GM12873 (cell line): Measurements from ENCODE around the gene CR2.

Experiments used
- TF ChIP-seq, protein P1 (sequence below): IDR thresholded peaks from 2 replicates; pipeline ENCODE4 v1.5.1; 2012; ENCODE audit warnings: low read depth, mild to moderate bottlenecking, moderate library complexity, low read length, control low read depth; ENCODE audit not compliant: insufficient read depth; ENCODE audit errors: missing control alignments

The CR2 gene

DNA sequence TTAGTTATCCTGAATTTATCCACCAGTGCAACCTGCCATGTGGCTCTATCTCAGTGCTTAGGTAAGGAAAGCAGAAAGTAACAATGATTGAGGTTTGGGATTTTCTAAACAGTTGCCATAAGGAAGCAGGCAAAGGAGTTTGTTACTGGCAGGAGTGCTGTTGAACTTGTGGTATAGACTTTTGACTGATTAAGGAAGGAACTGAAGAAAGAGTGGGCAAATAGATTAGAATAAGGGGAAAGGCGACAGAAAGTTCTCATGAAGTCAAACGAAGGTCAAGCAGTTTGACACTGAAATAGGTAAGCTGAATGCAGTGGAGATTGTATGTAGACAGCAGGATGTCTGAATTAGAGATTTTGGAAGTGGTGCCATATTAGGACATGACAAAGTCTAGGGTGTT lies 24.2 kb upstream of the CR2 start:
- TF ChIP-seq, protein P1, sequence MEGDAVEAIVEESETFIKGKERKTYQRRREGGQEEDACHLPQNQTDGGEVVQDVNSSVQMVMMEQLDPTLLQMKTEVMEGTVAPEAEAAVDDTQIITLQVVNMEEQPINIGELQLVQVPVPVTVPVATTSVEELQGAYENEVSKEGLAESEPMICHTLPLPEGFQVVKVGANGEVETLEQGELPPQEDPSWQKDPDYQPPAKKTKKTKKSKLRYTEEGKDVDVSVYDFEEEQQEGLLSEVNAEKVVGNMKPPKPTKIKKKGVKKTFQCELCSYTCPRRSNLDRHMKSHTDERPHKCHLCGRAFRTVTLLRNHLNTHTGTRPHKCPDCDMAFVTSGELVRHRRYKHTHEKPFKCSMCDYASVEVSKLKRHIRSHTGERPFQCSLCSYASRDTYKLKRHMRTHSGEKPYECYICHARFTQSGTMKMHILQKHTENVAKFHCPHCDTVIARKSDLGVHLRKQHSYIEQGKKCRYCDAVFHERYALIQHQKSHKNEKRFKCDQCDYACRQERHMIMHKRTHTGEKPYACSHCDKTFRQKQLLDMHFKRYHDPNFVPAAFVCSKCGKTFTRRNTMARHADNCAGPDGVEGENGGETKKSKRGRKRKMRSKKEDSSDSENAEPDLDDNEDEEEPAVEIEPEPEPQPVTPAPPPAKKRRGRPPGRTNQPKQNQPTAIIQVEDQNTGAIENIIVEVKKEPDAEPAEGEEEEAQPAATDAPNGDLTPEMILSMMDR, result no peak

DNA sequence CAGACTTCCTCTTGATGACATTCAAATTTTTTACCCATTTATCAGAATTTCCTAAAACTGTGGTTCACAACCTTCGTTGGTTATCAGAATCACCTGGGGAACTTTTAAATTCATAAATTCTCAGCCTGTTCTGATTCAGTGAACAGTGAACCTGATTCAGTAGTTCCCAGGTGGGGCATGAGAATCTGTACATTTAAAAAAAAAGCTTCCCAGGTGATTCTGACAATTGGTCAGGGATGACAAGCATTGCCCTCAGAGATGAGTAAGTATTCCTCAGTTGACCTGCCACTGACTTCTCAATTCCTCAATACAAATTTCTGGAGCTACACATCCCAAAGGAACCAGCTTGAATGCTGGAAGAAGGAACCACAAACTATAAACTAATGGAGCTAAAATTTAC lies 23.5 kb upstream of the CR2 start:
- TF ChIP-seq, protein P1, result no peak

DNA sequence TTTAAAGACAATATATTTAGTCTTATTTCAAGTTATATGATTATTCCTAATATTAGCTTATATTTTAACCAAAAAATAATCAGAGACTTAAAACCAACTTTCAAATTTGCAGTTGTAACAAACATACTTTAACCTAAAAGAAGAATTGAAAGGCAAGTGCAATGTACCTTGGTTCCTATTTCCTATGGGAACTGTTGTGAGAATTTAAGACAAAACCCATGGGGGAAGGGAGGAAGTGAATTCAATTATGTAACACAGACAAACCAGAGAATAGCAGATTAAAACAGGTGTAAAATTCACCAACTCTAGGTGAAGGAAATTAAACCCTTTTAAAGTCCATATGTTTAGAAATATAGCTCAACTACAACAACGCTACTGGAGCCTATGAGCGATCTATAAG lies 22.6 kb upstream of the CR2 start:
- TF ChIP-seq, protein P1, result no peak

DNA sequence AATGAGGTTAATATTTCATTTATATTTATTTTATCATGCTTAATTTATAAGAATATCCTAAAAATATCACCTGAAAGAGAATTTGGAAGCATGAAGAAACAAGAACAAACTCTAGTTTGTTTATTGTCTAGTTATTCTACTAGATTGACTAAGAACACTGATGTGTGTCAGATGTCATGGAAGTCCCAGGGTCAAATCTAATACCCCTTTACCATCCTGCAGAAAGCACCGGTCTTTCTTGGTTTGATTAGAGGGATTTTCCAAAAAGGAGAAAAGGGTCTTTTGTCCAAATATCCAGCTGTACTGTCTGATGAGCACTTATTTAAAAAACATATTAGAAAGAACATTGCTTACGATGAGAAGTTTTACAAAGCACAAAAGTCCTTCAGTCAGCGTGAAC lies 20.7 kb upstream of the CR2 start:
- TF ChIP-seq, protein P1, result no peak

GRCh38 chr1:207440626-207441025 lies 13.5 kb upstream of the CR2 start:
- TF ChIP-seq, protein P1, result no peak

GRCh38 chr1:207444514-207445217 lies 9.5 kb upstream of the CR2 start:
- TF ChIP-seq, protein P1, result no peak

- TF ChIP-seq, protein P1, result no peak
Observed at GRCh38 chr1:207453710-207454045, 450 bp upstream of the CR2 start.

DNA sequence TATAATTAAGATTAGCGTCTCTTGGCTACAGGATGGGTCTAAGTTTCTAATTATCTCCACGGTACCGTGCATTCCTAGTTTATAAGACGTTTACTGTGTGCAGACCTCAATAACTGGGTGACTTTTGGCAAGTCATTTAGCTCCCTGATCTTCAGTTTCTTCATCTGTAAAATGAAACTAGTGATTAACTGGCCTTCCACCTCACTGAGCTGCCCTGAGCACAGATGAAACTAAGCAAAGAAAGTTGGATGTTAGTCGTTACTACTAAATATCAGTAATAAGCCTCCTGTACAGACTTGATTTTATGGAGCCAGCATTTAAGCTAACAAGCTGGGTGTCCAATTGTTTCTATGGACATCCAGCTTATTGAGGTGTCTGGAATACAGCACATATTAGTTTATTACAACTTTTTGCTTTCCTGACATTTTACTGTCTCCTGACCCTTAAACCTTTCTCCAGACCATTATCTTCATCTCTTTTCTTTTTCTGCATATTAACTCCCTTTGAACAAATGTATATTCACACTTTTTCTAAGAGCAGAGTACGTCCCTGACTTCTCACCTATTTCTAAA lies 1.1 kb downstream of the CR2 start:
- TF ChIP-seq, protein P1, result no peak
